A549 (cell line): Measurements from ENCODE around the gene CPZ. TPM values are rescaled to one million over a fixed set of nuclear protein-coding genes. Genes with fewer than 3 reads are reported as not detected.
A peak's percentile ranks its signal among the peaks of the same experiment; 100 is the strongest.

Experiments used
- ATAC-seq, 2 experiments: fragments of 200-7000 bp in 1 of 2; fragments of >200 bp in 1 of 2; cut with Nextera tagmentation in 1 of 2; cut with Tn5 transposase in 1 of 2; 3 replicates each; pipeline versions ENCODE4 v1.8.0 to v1.9.1; 2018 to 2020; ENCODE audit warnings: mild to moderate bottlenecking in 1 of 2, moderate library complexity in 1 of 2
- CTCF ChIA-PET: fragments of 300-600 bp; sonication (Branson Sonifier 250); formaldehyde crosslinking; extraction: SDS; loops from one replicate; lab custom pipeline; 2021; ENCODE audit warnings: antibody characterized with exemption, inconsistent platforms; lab: Yijun Ruan, JAX
- POLR2A ChIA-PET: fragments of 350-600 bp; formaldehyde crosslinking; extraction: SDS; loops from one replicate; lab custom pipeline; 2021; ENCODE audit warnings: antibody characterized with exemption, inconsistent platforms; lab: Yijun Ruan, JAX
- DNase-seq, 2 experiments: peaks; one replicate each; pipeline versions ENCODE4 v3.0.0 to v3.0.0-alpha.2; 2011 to 2016; ENCODE audit warnings: low read depth in 1 of 2, low spot score in 1 of 2
- FAIRE-seq: peaks from 2 replicates; lab custom pipeline; 2011; peaks lifted over from hg19 to GRCh38; lab: Jason Lieb, UNC
- H3K27ac ChIP-seq, 2 experiments: fragments of >200 bp; sonication (Bioruptor Twin); formaldehyde crosslinking; 3 replicates each; pipeline ENCODE4 v1.5.1; 2016 to 2017
- H3K4me1 ChIP-seq: fragments of >200 bp; sonication (Bioruptor Twin); formaldehyde crosslinking; 3 replicates; pipeline ENCODE4 v1.6.1; 2016
- H3K4me2 ChIP-seq: fragments of >200 bp; sonication (Bioruptor Twin); formaldehyde crosslinking; 3 replicates; pipeline ENCODE4 v1.6.1; 2016
- H3K4me3 ChIP-seq: fragments of >200 bp; sonication (Bioruptor Twin); formaldehyde crosslinking; 3 replicates; pipeline ENCODE4 v1.5.1; 2016
- H3K9me3 ChIP-seq: fragments of >200 bp; sonication (Bioruptor Twin); formaldehyde crosslinking; 3 replicates; pipeline ENCODE4 v1.6.1; 2016
- BHLHE40 ChIP-seq: IDR thresholded peaks from 2 replicates; pipeline ENCODE4 v1.6.1; 2012; ENCODE audit warnings: low read depth, low read length, inconsistent platforms
- CBX8 ChIP-seq: fragments of 200-600 bp; sonication (generic); IDR thresholded peaks from 2 replicates; pipeline ENCODE4 v1.6.1; 2016
- CEBPB ChIP-seq, 2 experiments: fragments of >200 bp in 1 of 2; sonication (Bioruptor Twin) in 1 of 2; formaldehyde crosslinking in 1 of 2; IDR thresholded peaks; 2 replicates each; pipeline ENCODE4 v1.6.1; 2012 to 2016
- ESRRA ChIP-seq: fragments of 150-350 bp; IDR thresholded peaks from 2 replicates; pipeline ENCODE4 v1.6.1; 2014; ENCODE audit warnings: mild to moderate bottlenecking, low read length, borderline replicate concordance
- FOSB ChIP-seq: fragments of 250-450 bp; sonication (Bioruptor Pico); IDR thresholded peaks from 2 replicates; pipeline ENCODE4 v1.5.0; 2020; ENCODE audit warnings: mild to moderate bottlenecking, moderate library complexity
- HDAC2 ChIP-seq: fragments of 200-600 bp; sonication (generic); IDR thresholded peaks from 2 replicates; pipeline ENCODE4 v1.6.1; 2016
- HOXA7 ChIP-seq: fragments of 250-450 bp; sonication (Bioruptor Pico); IDR thresholded peaks from 2 replicates; pipeline ENCODE4 v1.5.0; 2020; ENCODE audit warnings: mild to moderate bottlenecking, moderate library complexity
- HOXB13 ChIP-seq: fragments of 250-450 bp; sonication (Bioruptor Pico); IDR thresholded peaks from 2 replicates; pipeline ENCODE4 v1.5.0; 2020; ENCODE audit warnings: low read depth, mild to moderate bottlenecking, moderate library complexity
- JUN ChIP-seq, 2 experiments: fragments of >200 bp; sonication (Bioruptor Twin); formaldehyde crosslinking; IDR thresholded peaks; 2 replicates in 1 of 2; 3 replicates in 1 of 2; pipeline ENCODE4 v1.6.1; 2016 to 2017
- KDM5A ChIP-seq: fragments of 200-600 bp; sonication (generic); IDR thresholded peaks from 2 replicates; pipeline ENCODE4 v1.6.1; 2016; ENCODE audit warnings: antibody characterized with exemption, mild to moderate bottlenecking
- MYC ChIP-seq: IDR thresholded peaks from 2 replicates; pipeline ENCODE4 v1.6.1; 2012; ENCODE audit warnings: mild to moderate bottlenecking, inconsistent platforms, low read length, improper control_type of control experiment, borderline replicate concordance
- NFE2L2 ChIP-seq: fragments of 150-350 bp; conservative IDR thresholded peaks from 2 replicates; pipeline ENCODE4 v1.6.1; 2014; ENCODE audit warnings: low read length
- NPAS2 ChIP-seq: fragments of 250-450 bp; sonication (Bioruptor Pico); IDR thresholded peaks from 2 replicates; pipeline ENCODE4 v1.8.0; 2022; ENCODE audit warnings: mild to moderate bottlenecking, moderate library complexity, borderline replicate concordance
- POLR2A ChIP-seq: IDR thresholded peaks from 2 replicates; pipeline ENCODE4 v1.6.1; 2012; ENCODE audit warnings: mild to moderate bottlenecking, low read length
- RAD21 ChIP-seq, 2 experiments: fragments of >200 bp in 1 of 2; sonication (Bioruptor Twin) in 1 of 2; formaldehyde crosslinking in 1 of 2; IDR thresholded peaks in 1 of 2; conservative IDR thresholded peaks in 1 of 2; 2 replicates in 1 of 2; 3 replicates in 1 of 2; pipeline ENCODE4 v1.6.1; 2012 to 2018; ENCODE audit warnings: inconsistent platforms in 1 of 2
- SMC3 ChIP-seq: fragments of >200 bp; sonication (Bioruptor Twin); formaldehyde crosslinking; IDR thresholded peaks from 3 replicates; pipeline ENCODE4 v1.6.1; 2018; ENCODE audit warnings: inconsistent platforms
- SREBF2 ChIP-seq: fragments of 450-650 bp; IDR thresholded peaks from 2 replicates; pipeline ENCODE4 v1.6.1; 2014; ENCODE audit warnings: mild to moderate bottlenecking, moderate library complexity
- ZC3H11A ChIP-seq: fragments of 450-650 bp; IDR thresholded peaks from 2 replicates; pipeline ENCODE4 v1.6.1; 2014; ENCODE audit warnings: antibody characterized with exemption, mild to moderate bottlenecking
- ZFP36 ChIP-seq: fragments of 450-650 bp; IDR thresholded peaks from 2 replicates; pipeline ENCODE4 v1.6.1; 2014; ENCODE audit warnings: borderline replicate concordance; ENCODE audit not compliant: partially characterized antibody
- WGBS: methylation state at CpG from one replicate; pipeline ENCODE4 v1.1.6; 2017; ENCODE audit errors: missing lambda C conversion rate; 5-methylcytosine and 5-hydroxymethylcytosine counted together
- polyA plus RNA-seq, 4 experiments: library from polyadenylated mRNA; depleted of rRNA in 3 of 4; stranded (reverse); fragments of >200 nt; fragmentation: RNase III in 1 of 4; extraction: RNeasy Plus Mini Kit Qiagen cat#74134 plus additional on column Dnase treatment in 1 of 4; gene quantifications; 2 replicates in 3 of 4; 3 replicates in 1 of 4; pipeline ENCODE4 v1.2.3, GENCODE V29; 2011 to 2017
- TF ChIP-seq, protein P1 (sequence below): fragments of 200-600 bp; sonication (generic); IDR thresholded peaks from 2 replicates; pipeline ENCODE4 v1.6.1; 2016; ENCODE audit warnings: antibody characterized with exemption, mild to moderate bottlenecking, moderate library complexity
- TF ChIP-seq, protein P2 (sequence below): IDR thresholded peaks from 2 replicates; pipeline ENCODE4 v1.6.1; 2012
- TF ChIP-seq, protein P3 (sequence below): IDR thresholded peaks from 2 replicates; pipeline ENCODE4 v1.6.1; 2012; ENCODE audit warnings: low read depth, borderline replicate concordance
- TF ChIP-seq, protein P4 (sequence below): fragments of 250-450 bp; sonication (Bioruptor Pico); IDR thresholded peaks from 2 replicates; pipeline ENCODE4 v1.5.0; 2020; ENCODE audit warnings: low read depth, mild to moderate bottlenecking, moderate library complexity
- TF ChIP-seq, protein P5 (sequence below): fragments of 250-450 bp; sonication (Bioruptor Pico); IDR thresholded peaks from 2 replicates; pipeline ENCODE4 v1.5.0; 2021; ENCODE audit warnings: mild to moderate bottlenecking, moderate library complexity, borderline replicate concordance

The CPZ gene
- polyA plus RNA-seq, 2 of the 4 experiments (the other 2 are of a cell fraction): 0.09 to 0.21 TPM

DNA sequence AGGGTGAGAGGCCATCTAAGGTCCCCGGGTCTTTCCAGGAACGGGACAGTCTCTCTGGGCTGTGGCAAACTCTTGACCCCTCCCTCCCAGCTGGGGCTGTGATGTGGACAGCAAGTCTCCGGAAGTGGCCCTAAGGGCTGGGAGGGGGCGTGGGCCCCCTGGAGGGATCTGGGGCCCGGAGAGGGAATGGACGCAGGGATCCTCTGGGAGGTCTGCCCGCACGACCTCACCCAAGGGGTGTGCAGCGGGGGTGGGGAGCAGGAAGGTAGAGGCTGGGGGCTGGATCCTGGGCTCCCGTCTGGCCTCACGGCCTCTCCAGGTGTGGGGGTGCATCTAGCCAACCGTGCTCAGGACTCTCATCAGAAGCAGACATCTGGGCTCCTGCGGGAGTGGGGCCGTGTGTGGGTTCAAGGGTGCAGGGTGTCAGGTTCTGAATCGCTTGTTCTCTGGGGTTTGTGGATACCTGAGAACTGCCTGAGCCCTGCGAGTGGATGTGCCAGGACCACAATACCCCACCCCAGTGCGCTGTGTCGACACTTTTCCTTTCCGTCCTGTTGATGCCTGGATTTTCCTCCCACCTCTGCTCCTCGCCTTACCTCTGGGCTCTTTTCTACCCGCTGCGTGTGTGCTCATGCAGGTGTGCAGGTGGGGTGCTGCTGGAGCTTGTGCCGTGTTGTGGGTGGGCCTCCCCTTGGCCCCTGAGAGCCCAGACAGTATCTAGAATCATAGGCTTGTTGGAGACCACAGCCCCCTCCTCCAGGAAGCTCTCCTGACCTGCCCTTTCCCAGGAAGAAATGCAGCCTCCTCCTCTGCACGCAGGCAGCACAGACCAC, 915 bp downstream of the CPZ start:
- no peak for DNase-seq
- ATAC-seq: no peak; a peak in 1 of 6 replicates
- H3K4me2 ChIP-seq: peak overlapping the region; percentile 60
- POLR2A ChIA-PET: no interaction called here
- H3K4me3 ChIP-seq: no peak overlapping the region; the same call in 2 of the 3 replicates
- TF ChIP-seq MYC: no peak
- TF ChIP-seq, all 56 proteins: peak for 0
- CTCF ChIA-PET: interaction anchor here (0.7 to 2.6 kb wide), 9 partner anchors 9 to 126 kb away, joined by 3 to 15 read pairs (median 4); no protein-coding TSS in a partner anchor
- Histone ChIP-seq H3K4me1 (no peaks in the 10 kb centered on the region), H3K27ac (no peak overlapping the region; a peak in 1 of 6 replicates), H3K9me3 (no peaks in the 10 kb centered on the region)
- WGBS: 41% methylated on average over 20 of the region's 24 CpGs
- no peak for FAIRE-seq

DNA sequence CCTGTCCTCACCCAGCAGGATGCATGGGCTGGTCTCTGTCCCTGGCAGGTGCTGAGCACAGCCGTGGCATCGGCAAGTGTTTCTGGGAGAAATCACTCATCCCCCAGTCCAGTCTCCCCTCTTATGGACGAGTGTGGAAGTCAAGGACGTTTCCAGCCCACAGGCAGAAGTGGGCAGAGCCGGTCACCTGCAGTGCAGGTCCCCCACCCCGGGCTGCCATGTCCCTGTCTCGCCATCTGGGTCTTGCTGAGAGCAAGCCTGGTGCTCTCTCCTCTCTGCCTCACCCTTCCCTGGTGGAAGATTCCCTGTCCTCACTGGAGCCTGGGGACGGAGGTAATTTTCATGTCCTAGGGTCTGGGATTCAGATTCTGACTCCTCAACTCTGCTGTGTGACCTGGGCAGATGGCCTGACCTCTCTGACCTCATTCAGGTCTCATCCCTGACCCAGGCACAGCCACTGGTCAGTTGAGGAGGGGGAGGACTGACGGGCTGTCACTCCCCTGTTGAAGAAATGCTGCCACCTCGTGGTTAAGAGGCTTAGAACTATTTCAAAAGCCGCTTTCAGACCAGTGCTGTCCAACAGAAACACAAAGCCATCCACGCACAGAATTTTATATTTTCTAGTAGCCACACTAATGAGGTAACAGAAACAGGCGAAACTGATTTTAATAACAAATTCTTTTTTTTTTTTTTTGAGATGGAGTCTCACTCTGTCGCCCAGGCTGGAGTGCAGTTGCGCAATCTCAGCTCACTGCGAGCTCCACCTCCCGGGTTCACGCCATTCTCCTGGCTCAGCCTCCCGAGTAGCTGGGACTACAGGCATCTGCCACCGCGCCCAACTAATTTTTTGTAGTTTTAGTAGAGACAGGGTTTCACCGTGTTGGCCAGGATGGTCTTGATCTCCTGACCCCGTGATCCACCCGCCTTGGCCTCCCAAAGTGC, 1.8 kb downstream of the CPZ start:
- H3K4me2 ChIP-seq: no peak overlapping the region
- DNase-seq: peak; percentile 70 to 77
- H3K9me3 ChIP-seq: no peaks in the 10 kb centered on the region
- no peak for FAIRE-seq
- POLR2A ChIA-PET: no interaction called here
- H3K27ac ChIP-seq: no peak overlapping the region
- CTCF ChIA-PET: interaction anchor here (0.7 to 2.6 kb wide), 13 partner anchors 10 to 166 kb away, joined by 3 to 15 read pairs (median 4); no protein-coding TSS in a partner anchor
- H3K4me1 ChIP-seq: no peaks in the 10 kb centered on the region
- 35% methylated on average over 16 of the region's 24 CpGs for WGBS
- H3K4me3 ChIP-seq: no peak overlapping the region
- peak; percentile 51 to 83; a peak in 5 of 6 replicates for ATAC-seq
- no peak for TF ChIP-seq POLR2A
- TF ChIP-seq CBX8: no peak
- TF ChIP-seq, protein P1, sequence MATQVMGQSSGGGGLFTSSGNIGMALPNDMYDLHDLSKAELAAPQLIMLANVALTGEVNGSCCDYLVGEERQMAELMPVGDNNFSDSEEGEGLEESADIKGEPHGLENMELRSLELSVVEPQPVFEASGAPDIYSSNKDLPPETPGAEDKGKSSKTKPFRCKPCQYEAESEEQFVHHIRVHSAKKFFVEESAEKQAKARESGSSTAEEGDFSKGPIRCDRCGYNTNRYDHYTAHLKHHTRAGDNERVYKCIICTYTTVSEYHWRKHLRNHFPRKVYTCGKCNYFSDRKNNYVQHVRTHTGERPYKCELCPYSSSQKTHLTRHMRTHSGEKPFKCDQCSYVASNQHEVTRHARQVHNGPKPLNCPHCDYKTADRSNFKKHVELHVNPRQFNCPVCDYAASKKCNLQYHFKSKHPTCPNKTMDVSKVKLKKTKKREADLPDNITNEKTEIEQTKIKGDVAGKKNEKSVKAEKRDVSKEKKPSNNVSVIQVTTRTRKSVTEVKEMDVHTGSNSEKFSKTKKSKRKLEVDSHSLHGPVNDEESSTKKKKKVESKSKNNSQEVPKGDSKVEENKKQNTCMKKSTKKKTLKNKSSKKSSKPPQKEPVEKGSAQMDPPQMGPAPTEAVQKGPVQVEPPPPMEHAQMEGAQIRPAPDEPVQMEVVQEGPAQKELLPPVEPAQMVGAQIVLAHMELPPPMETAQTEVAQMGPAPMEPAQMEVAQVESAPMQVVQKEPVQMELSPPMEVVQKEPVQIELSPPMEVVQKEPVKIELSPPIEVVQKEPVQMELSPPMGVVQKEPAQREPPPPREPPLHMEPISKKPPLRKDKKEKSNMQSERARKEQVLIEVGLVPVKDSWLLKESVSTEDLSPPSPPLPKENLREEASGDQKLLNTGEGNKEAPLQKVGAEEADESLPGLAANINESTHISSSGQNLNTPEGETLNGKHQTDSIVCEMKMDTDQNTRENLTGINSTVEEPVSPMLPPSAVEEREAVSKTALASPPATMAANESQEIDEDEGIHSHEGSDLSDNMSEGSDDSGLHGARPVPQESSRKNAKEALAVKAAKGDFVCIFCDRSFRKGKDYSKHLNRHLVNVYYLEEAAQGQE: 0 out of 2 replicates have a peak, but pooled peaks have one; percentile 27
- TF ChIP-seq HOXA7: no peak
- TF ChIP-seq BHLHE40: no peak
- TF ChIP-seq HOXB13 (CRISPR knock-in tag): no peak
- TF ChIP-seq JUN (IDR thresholded peaks at IDR 0.05): no peak
- TF ChIP-seq, protein P2, sequence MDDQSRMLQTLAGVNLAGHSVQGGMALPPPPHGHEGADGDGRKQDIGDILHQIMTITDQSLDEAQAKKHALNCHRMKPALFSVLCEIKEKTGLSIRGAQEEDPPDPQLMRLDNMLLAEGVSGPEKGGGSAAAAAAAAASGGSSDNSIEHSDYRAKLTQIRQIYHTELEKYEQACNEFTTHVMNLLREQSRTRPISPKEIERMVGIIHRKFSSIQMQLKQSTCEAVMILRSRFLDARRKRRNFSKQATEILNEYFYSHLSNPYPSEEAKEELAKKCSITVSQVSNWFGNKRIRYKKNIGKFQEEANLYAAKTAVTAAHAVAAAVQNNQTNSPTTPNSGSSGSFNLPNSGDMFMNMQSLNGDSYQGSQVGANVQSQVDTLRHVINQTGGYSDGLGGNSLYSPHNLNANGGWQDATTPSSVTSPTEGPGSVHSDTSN: no peak
- TF ChIP-seq CEBPB (IDR thresholded peaks at IDR 0.05): peak; percentile 85 to 91
- TF ChIP-seq RAD21 (conservative IDR thresholded peaks at IDR 0.05 in 1 of 2, IDR thresholded peaks at IDR 0.05 in 1 of 2): peak; percentile 72 to 75
- TF ChIP-seq SMC3: peak; percentile 66
- peak; percentile 57 for TF ChIP-seq ZFP36
- TF ChIP-seq, protein P3, sequence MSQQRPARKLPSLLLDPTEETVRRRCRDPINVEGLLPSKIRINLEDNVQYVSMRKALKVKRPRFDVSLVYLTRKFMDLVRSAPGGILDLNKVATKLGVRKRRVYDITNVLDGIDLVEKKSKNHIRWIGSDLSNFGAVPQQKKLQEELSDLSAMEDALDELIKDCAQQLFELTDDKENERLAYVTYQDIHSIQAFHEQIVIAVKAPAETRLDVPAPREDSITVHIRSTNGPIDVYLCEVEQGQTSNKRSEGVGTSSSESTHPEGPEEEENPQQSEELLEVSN: no peak
- TF ChIP-seq NFE2L2: no peak
- no peak for TF ChIP-seq KDM5A
- no peak for TF ChIP-seq SREBF2
- no peak for TF ChIP-seq ZC3H11A
- TF ChIP-seq ESRRA: no peak
- no peak for TF ChIP-seq HDAC2
- TF ChIP-seq, protein P4, sequence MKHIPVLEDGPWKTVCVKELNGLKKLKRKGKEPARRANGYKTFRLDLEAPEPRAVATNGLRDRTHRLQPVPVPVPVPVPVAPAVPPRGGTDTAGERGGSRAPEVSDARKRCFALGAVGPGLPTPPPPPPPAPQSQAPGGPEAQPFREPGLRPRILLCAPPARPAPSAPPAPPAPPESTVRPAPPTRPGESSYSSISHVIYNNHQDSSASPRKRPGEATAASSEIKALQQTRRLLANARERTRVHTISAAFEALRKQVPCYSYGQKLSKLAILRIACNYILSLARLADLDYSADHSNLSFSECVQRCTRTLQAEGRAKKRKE (CRISPR knock-in tag): no peak
- no peak for TF ChIP-seq FOSB (CRISPR knock-in tag)
- TF ChIP-seq NPAS2 (CRISPR knock-in tag): no peak
- TF ChIP-seq, protein P5, sequence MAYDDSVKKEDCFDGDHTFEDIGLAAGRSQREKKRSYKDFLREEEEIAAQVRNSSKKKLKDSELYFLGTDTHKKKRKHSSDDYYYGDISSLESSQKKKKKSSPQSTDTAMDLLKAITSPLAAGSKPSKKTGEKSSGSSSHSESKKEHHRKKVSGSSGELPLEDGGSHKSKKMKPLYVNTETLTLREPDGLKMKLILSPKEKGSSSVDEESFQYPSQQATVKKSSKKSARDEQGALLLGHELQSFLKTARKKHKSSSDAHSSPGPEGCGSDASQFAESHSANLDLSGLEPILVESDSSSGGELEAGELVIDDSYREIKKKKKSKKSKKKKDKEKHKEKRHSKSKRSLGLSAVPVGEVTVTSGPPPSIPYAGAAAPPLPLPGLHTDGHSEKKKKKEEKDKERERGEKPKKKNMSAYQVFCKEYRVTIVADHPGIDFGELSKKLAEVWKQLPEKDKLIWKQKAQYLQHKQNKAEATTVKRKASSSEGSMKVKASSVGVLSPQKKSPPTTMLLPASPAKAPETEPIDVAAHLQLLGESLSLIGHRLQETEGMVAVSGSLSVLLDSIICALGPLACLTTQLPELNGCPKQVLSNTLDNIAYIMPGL (CRISPR knock-in tag): no peak
